SK-N-MC (cell line): ENCODE data around the gene CYSRT1.

Source experiments
- DNase-seq: peaks from one replicate; pipeline ENCODE4 v3.0.0-alpha.2; 2011; ENCODE audit warnings: low read depth, low spot score
- H3K27ac ChIP-seq: fragments of 200-600 bp; sonication (generic); 2 replicates; pipeline ENCODE4 v1.5.1; 2016; ENCODE audit warnings: mixed run types
- H3K36me3 ChIP-seq: fragments of 200-600 bp; sonication (generic); 2 replicates; pipeline ENCODE4 v1.6.1; 2017; ENCODE audit warnings: antibody characterized with exemption, low read length, mixed read lengths; ENCODE audit not compliant: insufficient read depth
- H3K4me3 ChIP-seq: fragments of 200-600 bp; sonication (generic); 2 replicates; pipeline ENCODE4 v1.5.1; 2016
- H3K9ac ChIP-seq: fragments of 200-600 bp; sonication (generic); 2 replicates; pipeline ENCODE4 v1.8.0; 2017; ENCODE audit warnings: mixed run types, mixed read lengths; ENCODE audit not compliant: insufficient read length
- H3K9me3 ChIP-seq: fragments of 200-600 bp; sonication (generic); 2 replicates; pipeline ENCODE4 v1.6.1; 2017; ENCODE audit warnings: low read depth, mild to moderate bottlenecking, antibody characterized with exemption, low read length, moderate library complexity, mixed read lengths
- EZH2 ChIP-seq: fragments of 200-600 bp; sonication (generic); IDR thresholded peaks from one replicate; pipeline ENCODE4 v1.6.1; 2017; ENCODE audit warnings: antibody characterized with exemption
- FOXP2 ChIP-seq: optimal IDR thresholded peaks from 2 replicates; pipeline ENCODE3; 2011; ENCODE audit warnings: mild to moderate bottlenecking, moderate library complexity; ENCODE audit not compliant: insufficient read depth; ENCODE audit errors: extremely low read length, control extremely low read depth
- POLR2AphosphoS5 ChIP-seq: IDR thresholded peaks from 2 replicates; pipeline ENCODE4 v1.6.1; 2012; ENCODE audit warnings: mild to moderate bottlenecking, low read depth, low read length, borderline replicate concordance

Gene CYSRT1

DNA sequence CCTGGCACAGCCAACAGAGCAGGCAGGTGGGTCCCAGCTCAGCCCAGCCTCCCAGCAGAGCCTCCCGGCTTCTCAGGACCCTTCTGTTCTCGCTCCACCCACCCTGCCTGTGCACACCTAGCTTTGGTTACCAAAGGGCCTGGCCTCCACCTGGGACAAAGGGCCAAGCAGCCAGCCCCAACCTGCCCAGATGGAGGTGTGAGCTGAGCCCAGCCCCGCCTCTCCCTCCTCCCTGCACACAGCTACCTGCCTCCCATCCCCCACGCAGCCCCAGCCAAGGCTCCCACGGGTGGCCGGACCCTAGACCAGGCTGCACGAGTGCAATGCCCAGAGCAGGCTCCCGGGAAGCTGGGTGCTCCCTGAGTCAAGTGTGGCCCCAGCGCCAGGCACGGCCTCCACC lies 30.1 kb upstream of the CYSRT1 start:
- Histone ChIP-seq H3K36me3 (peaks cover 4% of the 10 kb centered on the region; the same call in 1 of the 2 replicates), H3K9ac (no peak overlapping the region), H3K27ac (no peak overlapping the region), H3K9me3 (no peaks in the 10 kb centered on the region), H3K4me3 (no peak overlapping the region)
- no peak for TF ChIP-seq POLR2AphosphoS5
- no peak for TF ChIP-seq FOXP2
- no peak for TF ChIP-seq EZH2
- no peak for DNase-seq

DNA sequence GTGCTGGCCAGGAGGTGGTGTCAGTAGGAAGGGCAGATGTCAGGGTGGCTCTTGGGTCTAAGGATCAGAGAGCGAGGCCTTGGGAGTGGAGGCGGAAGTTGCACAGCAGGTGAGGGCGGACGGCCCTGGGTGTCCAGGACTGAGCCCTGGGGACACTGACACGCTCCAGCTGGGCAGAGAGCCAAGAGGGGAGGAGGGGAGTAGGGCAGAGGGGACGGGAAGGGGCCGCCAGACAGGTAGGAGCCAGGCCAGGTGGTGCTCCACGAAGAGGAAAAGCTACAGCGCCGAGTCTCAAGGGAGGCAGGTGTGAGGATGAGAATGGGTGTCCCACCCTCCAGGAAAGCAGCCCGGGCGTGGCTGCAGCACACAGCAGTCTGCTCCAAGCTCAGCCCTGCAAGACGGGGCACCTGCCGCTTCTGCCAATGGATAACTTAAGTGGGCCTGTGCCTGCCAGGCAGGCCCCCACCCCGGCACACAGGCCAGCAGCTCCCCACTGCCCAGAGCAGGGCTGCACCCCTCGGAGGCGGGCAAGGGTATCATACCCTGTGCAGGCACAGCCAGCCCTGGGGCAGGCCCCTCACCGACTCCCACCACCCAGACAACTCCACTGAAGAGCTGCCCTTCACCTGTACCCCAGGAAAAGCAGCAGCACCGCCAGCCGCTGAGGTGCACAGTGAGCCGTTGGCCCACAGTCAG lies 29.3 kb upstream of the CYSRT1 start:
- H3K4me3 ChIP-seq: no peak overlapping the region
- no peaks in the 10 kb centered on the region for H3K36me3 ChIP-seq
- DNase-seq: no peak
- H3K9me3 ChIP-seq: no peaks in the 10 kb centered on the region
- H3K27ac ChIP-seq: no peak overlapping the region
- H3K9ac ChIP-seq: no peak overlapping the region
- TF ChIP-seq EZH2 (no peak), POLR2AphosphoS5 (no peak), FOXP2 (no peak)

DNA sequence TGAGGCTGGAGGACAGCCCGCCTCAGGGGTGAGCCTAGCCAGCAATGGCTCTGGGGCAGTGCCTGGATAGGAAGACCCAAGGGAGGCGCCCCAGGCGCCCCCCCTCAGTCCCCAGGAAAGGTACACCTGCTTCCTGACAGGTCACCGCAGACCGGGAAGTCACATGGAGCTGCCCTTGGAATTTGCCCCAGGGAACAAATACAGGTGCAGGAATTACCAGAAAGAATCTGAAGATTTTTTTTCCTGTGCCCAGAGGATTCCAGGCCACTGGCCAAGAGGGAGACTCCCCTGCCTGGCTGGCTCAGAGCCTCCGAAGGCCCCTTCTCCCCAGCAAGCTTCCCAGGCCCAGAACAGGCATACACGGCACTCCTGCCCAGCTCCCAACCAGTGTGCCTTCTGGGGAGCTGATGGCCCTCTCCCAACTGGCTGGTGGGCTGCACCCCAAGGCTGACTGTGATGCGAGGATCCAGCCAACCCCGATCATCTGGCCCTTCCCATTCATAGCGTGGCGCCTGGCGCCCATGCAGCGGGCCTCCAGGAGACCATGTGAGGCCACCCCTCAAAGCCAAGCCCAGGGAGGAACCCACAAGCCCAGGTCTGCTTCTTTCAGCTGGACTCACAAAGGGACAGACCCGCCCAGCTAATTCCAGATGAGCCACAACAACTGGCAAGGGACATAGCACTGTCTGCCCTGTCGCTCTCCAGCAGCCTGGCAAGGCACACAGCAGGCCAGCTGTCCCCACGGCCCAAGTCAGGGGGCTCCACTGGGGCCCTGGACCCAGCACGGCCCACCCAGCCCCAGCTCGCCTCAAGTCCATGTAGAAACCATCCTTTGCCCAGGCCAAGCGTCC lies 26.7 kb upstream of the CYSRT1 start:
- Histone ChIP-seq H3K4me3 (no peak overlapping the region), H3K27ac (no peak overlapping the region), H3K36me3 (no peaks in the 10 kb centered on the region), H3K9ac (no peak overlapping the region), H3K9me3 (no peaks in the 10 kb centered on the region)
- DNase-seq: no peak
- TF ChIP-seq EZH2 (no peak), FOXP2 (no peak), POLR2AphosphoS5 (no peak)

DNA sequence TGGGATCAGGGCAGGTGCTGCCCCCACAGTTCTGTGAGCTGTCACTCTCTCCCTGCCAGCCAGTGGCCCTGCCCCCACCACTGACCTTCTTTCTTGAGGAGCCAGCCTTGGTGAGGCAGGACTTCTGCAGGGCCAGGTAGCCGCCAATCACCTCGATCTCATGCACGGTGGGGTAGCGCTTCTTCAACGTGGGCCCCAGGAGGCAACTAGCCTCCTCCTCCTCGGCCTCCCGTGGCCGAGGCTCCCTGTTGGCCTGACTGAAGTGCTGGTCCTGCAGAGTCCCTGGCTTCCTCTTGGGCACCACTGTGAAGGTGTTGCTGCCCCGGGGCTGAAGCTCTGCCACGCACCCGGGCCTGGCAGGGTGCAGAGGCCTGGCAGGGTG lies 26.1 kb upstream of the CYSRT1 start:
- no peak overlapping the region for H3K27ac ChIP-seq
- no peaks in the 10 kb centered on the region for H3K9me3 ChIP-seq
- no peak for DNase-seq
- no peaks in the 10 kb centered on the region for H3K36me3 ChIP-seq
- H3K4me3 ChIP-seq: no peak overlapping the region
- H3K9ac ChIP-seq: no peak overlapping the region
- TF ChIP-seq FOXP2 (no peak), EZH2 (no peak), POLR2AphosphoS5 (no peak)

DNA sequence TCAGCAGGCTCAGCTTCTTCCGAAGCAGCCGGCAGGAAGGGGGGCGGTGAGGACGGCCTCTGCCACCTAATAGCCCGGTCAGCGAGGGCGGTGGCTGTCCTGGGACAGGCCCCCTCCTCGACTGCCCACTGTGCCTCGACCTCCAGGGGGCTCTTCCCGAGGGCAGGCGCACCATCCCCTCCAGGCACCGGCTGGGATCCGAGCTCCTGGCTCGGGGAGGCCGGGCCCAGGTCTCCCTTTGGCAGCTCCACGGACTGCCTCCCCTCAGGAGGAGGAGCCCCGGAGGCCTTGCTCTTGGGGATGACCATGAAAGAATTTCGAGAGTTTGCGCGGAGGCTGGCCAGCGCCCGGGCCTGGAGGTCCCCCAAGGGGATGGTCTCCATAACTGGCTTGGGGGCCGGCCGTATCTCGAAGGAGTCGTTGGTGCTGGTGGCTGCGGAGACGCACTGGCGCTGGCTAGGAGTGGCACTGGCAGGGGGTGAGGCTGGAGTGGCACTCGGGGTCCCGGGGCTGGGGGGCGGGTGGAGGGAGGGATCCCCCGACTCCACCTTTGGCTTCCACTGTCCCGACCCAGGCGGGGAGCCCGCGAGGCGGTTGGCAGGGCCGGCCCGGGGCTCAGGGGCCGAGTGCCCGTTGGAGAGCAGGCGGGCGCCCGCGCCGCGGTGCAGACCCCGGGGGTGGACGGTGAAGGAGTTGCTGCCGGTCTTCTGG lies 25.4 kb upstream of the CYSRT1 start:
- no peak for DNase-seq
- Histone ChIP-seq H3K36me3 (no peaks in the 10 kb centered on the region), H3K4me3 (peak overlapping the region; percentile 54), H3K9ac (no peak overlapping the region), H3K27ac (no peak overlapping the region), H3K9me3 (no peaks in the 10 kb centered on the region)
- TF ChIP-seq POLR2AphosphoS5: no peak
- TF ChIP-seq FOXP2: no peak
- TF ChIP-seq EZH2: no peak

DNA sequence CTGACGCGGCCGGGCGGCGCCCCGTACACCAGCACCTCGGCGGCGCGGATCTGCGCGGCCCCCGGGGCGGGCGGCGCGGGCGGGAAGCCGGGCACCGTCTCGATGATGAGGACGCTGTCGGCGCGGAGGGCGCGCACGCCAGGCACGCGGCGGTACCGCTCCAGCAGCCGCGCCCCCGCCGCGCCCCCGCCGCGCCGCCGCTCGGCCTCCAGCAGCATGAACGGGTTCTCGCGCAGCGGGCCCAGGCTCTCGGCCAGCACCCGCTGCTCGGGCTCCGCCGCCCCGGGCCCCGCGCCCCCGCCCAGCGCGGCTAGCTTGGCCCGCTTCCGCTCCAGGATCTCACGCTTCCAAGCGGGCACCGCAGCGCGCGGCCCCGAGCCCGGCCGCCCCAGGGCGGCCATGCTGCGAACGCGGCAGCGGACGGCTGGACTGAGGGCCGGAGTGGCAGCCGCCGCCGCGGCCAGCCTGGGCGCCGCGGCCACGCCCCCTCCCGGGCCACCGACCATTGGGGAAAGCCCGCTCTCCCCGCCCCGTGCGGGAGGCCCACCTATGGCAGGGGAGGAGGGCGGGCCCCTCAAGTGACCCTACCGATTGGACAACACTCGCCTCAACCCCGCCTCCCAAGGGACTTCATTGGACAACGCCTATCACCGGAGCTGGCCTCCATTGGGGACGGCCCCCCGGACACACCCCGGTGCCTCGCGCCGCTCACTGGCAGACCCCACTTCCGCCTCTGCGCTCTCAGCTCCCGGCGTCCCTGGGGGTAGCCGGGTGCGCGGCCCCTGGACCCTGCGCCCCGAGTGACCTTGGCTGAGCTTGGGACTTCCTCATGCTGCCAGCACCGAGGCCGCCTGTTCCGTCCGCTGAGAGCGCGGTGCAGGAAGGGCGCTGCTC lies 24.4 kb upstream of the CYSRT1 start, which contains the start of gene TPRN:
TPRN (minus strand) TSS at position 431 of the 894 bp plus-strand sequence; CDS start at position 401, 30 bp downstream.
- peak; percentile 91; the same call in 1 of the 2 replicates for TF ChIP-seq POLR2AphosphoS5
- TF ChIP-seq EZH2: no peak
- peak within 1 kb of the TSS; percentile 74 for H3K9ac ChIP-seq
- no peaks in the 10 kb centered on the region for H3K9me3 ChIP-seq
- no peak within 1 kb of the TSS for H3K27ac ChIP-seq
- peak within 1 kb of the TSS; percentile 88 for H3K4me3 ChIP-seq
- DNase-seq: peak; percentile 90
- H3K36me3 ChIP-seq: no peaks in the 10 kb centered on the region

DNA sequence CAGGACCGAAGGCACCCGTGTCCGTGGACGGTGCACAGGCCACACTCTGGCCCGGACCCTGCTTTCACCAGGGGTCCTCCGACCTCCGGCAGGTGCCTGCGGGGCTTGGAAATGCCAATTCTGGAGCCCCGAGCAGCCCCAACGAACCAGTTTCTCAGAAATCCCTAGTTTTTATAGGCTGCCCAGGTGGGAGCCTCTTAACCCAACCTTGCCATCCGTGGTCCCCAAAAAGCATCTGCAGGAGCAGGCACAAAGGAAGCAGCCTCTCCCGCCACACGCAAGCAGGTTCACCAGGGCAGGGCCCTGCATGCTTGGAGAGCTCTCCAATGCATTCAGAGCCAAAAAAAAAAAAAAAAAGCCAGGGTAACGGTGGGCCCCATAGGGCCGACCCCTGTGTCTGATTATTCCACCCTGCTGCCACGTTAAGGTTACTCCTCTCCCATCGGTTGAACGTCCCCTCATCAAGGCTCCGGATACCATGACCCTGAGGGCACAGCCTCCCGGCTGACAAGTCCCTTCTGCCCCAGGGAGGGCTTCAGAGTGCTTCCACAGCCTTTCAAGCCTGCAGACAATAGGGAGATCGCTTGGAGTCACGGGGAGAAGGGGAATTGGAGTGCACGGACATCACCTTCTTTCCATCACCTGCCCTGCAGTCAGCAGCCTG lies 23.6 kb upstream of the CYSRT1 start:
- Histone ChIP-seq H3K36me3 (no peaks in the 10 kb centered on the region), H3K27ac (no peak overlapping the region), H3K9ac (peak overlapping the region; percentile 74), H3K9me3 (no peaks in the 10 kb centered on the region), H3K4me3 (peak overlapping the region; percentile 88)
- DNase-seq: no peak
- no peak for TF ChIP-seq EZH2
- no peak for TF ChIP-seq POLR2AphosphoS5
- no peak for TF ChIP-seq FOXP2

DNA sequence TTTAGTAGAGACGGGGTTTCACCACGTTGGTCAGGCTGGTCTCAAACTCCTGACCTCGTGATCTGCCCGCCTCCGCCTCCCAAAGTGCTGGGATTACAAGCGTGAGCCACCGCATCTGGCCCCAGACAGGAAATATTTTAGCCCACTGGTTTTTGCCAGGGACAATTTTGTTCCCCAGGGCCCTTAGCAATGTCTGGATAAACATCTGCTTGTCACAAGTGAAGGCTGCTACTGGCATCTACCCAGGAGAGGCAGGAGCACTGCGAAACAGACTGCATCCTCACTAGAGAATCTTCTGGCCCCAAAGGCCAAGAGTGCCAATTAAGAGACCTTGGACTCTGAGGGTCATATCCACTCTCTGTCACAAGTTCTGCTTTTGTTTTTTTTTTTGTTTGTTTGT lies 22.0 kb upstream of the CYSRT1 start:
- H3K9ac ChIP-seq: no peak overlapping the region
- H3K4me3 ChIP-seq: no peak overlapping the region
- DNase-seq: no peak
- H3K36me3 ChIP-seq: no peaks in the 10 kb centered on the region
- no peaks in the 10 kb centered on the region for H3K9me3 ChIP-seq
- no peak overlapping the region for H3K27ac ChIP-seq
- TF ChIP-seq EZH2 (no peak), POLR2AphosphoS5 (no peak), FOXP2 (no peak)
